ENCODE results near the gene SERPINA9.

DNA sequence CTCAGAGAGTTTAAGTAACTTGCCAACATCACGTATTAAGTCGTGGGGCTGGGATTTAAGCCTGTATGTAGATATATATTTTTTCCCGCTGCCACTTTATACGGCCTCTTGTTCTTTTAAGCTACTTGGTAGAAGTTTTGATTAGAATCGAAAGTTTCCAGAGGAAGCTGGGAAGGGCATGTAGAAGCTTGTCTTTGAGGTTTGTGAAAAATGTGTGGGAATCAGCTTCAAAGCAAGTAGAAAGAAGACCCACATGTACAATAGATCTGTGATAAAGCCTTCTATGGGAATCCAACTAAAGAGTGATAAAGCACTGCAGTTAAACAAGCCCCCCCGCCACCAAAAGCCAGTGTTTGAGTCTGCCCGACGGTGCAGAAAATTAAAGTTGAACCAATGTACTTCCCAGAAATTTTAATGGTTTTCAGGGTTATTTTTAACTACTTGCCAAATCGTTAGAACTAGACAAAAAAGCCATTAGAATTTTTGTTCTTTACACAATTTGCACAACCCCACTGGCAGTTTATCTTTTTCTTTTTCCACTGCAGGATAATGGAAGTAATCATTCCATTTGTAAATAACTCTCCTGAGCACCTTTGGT, 48.9 kb downstream of the SERPINA9 start:
- TF ChIP-seq CTCF (IDR thresholded peaks at IDR 0.05) (no peak), ZFX (IDR thresholded peaks at IDR 0.05; ENCODE audit: borderline replicate concordance) (no peak)

Measured in 22Rv1 (cell line).